Parietal lobe (tissue), 1 donor: ENCODE measurements around the gene PLXNB3. TPM values are rescaled to one million over a fixed set of nuclear protein-coding genes. Genes with fewer than 3 reads are reported as not detected.

Source experiments
- total RNA-seq: library from RNA; depleted of rRNA; stranded (reverse); fragments of >200 nt; gene quantifications from one replicate; pipeline ENCODE4 v1.2.3, GENCODE V29; 2014

The PLXNB3 gene
- total RNA-seq: 2.8 TPM

GRCh38 chrX:153763989-153764755, at the start of gene PLXNB3:
Gene PLXNB3 (plus strand): TSS chrX:153764249. CDS start chrX:153765536, 1,287 bp downstream.

GRCh38 chrX:153724252-153725038, 39.6 kb upstream of the PLXNB3 start, which contains the start of the genes ABCD1 and BCAP31:
Gene ABCD1 (plus strand): TSS chrX:153724856. CDS start chrX:153725267, 411 bp downstream.
Gene BCAP31 (minus strand): TSS chrX:153724387. CDS start chrX:153723244, 1,143 bp downstream.

GRCh38 chrX:153780678-153781427, 16.8 kb downstream of the PLXNB3 start, which contains the start of gene SRPK3:
Gene SRPK3 (plus strand): TSS chrX:153781041. CDS start chrX:153781087, 46 bp downstream.

GRCh38 chrX:153794018-153794896, 30.2 kb downstream of the PLXNB3 start, which contains the start of the genes IDH3G and SSR4:
Gene IDH3G (minus strand): TSS chrX:153794375. CDS start chrX:153794326, 49 bp downstream.
Gene SSR4 (plus strand): TSS chrX:153794668. CDS start chrX:153794688, 20 bp downstream.

Other genes starting within 250 kb of the PLXNB3 start
- gene ATP2B3, start 246.6 kb upstream of the PLXNB3 start, total RNA-seq: 11.6 TPM
- gene CCNQ, start 165.1 kb upstream of the PLXNB3 start, total RNA-seq: 15.7 TPM
- gene DUSP9, start 117.0 kb upstream of the PLXNB3 start, total RNA-seq: 1.6 TPM
- gene PNCK, start 90.4 kb upstream of the PLXNB3 start, total RNA-seq: 33.8 TPM
- 19.4 TPM for gene SLC6A8, start 76.3 kb upstream of the PLXNB3 start, total RNA-seq
- 43.8 TPM for gene BCAP31, start 39.9 kb upstream of the PLXNB3 start, total RNA-seq
- gene ABCD1, start 39.4 kb upstream of the PLXNB3 start, total RNA-seq: 8.8 TPM
- not detected for gene SRPK3, start 16.8 kb downstream of the PLXNB3 start, total RNA-seq
- gene IDH3G, start 30.1 kb downstream of the PLXNB3 start, total RNA-seq: 58.5 TPM
- gene SSR4, start 30.4 kb downstream of the PLXNB3 start, total RNA-seq: 71.7 TPM
- gene PDZD4, start 66.3 kb downstream of the PLXNB3 start, total RNA-seq: 151 TPM
- 195 TPM for gene L1CAM, start 121.9 kb downstream of the PLXNB3 start, total RNA-seq
- not detected for gene AVPR2, start 140.4 kb downstream of the PLXNB3 start, total RNA-seq
- 6.9 TPM for gene ARHGAP4, start 162.0 kb downstream of the PLXNB3 start, total RNA-seq
- 37.2 TPM for gene NAA10, start 170.8 kb downstream of the PLXNB3 start, total RNA-seq
- 4.1 TPM for gene RENBP, start 180.4 kb downstream of the PLXNB3 start, total RNA-seq
- 26.0 TPM for gene HCFC1, start 207.6 kb downstream of the PLXNB3 start, total RNA-seq
- 1.9 TPM for gene TMEM187, start 208.5 kb downstream of the PLXNB3 start, total RNA-seq